Choroid plexus epithelial cell (primary cell): ENCODE data around the gene IL11RA.
A peak's percentile ranks its signal among the peaks of the same experiment; 100 is the strongest.

Source experiments
- DNase-seq: peaks from one replicate; pipeline ENCODE4 v3.0.0-alpha.2; 2010; ENCODE audit warnings: low read depth
- H3K4me3 ChIP-seq: 2 replicates; pipeline ENCODE4 v1.5.1; 2011; ENCODE audit warnings: low read depth, mild to moderate bottlenecking, control low read depth, low read length, moderate library complexity
- CTCF ChIP-seq: conservative IDR thresholded peaks from 2 replicates; pipeline ENCODE4 v1.5.1; 2011; ENCODE audit warnings: low read depth, mild to moderate bottlenecking, control low read depth, inconsistent platforms, low read length, moderate library complexity

The IL11RA gene

GRCh38 chr9:34630402-34631154 lies 21.4 kb upstream of the IL11RA start:
- DNase-seq, result no peak
- TF ChIP-seq CTCF, result no peak
- no peak overlapping the region for H3K4me3 ChIP-seq

DNA sequence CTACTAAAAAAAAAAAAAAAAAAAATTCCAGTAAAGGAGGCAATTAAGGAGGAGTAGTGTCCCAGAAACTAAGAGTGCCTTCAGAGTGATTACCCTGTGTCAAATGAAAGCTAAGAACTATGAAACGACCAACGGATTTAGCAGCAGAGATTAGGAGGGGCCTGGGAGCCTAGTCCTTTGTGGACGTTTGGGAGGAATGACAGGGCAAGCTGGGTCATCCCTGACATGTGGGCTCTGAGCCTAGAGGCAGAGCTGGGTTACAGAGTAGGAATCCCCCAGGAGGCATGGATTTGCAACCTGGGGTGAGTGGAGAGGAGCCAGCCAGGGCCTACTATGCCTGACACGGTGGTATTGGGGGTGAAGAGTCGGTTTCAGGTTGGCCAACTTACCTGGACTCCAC lies 18.8 kb upstream of the IL11RA start:
- DNase-seq, result no peak
- no peak for TF ChIP-seq CTCF
- H3K4me3 ChIP-seq, result no peak overlapping the region

DNA sequence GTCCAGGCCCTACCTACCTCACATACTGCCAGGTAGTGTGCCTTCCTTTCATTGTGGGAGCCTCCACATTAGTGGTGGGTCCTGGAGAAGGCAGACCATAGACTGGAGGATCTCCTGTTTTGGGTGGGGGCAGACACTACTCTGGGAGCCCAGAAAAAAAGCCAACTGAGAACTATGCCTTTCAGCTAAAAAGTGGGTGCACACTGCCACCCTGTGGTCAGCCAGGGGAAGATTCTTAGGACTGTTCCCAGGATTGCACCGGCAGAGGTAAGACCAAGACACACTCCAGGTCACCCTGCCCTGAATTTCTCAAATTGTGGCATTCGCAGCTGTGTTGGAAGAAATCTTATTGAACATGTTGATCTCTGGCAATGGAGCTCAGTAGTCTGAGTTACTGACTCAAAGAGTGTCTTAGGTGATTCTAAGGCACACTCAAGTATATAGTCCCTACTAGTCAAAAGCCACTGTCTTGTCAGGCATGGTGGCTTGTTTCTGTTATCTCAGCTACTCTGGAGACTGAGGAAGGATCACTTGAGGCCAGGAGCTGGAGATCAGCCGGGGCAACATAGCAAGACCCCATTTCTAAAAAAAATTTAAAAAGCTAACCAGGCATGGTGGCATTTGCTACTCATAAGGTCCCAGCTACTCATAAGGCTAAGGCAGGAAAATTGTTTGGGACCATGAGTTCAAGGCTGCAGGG lies 18.0 kb upstream of the IL11RA start:
- peak; percentile 80 for DNase-seq
- H3K4me3 ChIP-seq, result no peak overlapping the region
- peak; percentile 91 for TF ChIP-seq CTCF

GRCh38 chr9:34634551-34635248 lies 17.3 kb upstream of the IL11RA start:
- DNase-seq, result no peak
- no peak for TF ChIP-seq CTCF

GRCh38 chr9:34635556-34635955 lies 16.4 kb upstream of the IL11RA start:
- no peak for TF ChIP-seq CTCF
- no peak overlapping the region for H3K4me3 ChIP-seq
- no peak for DNase-seq

More at GRCh38 chr9:34634551-34635248, 17.3 kb upstream of the IL11RA start:
- H3K4me3 ChIP-seq, result no peak overlapping the region

- peak overlapping the region; percentile 72 for H3K4me3 ChIP-seq
- no peak for TF ChIP-seq CTCF
- peak; percentile 35 for DNase-seq
Measured at GRCh38 chr9:34636791-34637355, 15.1 kb upstream of the IL11RA start.
